IPS-18a (cell line): ENCODE measurements around the gene SH3PXD2A.

Experiments used
- H3K27ac ChIP-seq: one replicate; pipeline ENCODE4 v1.5.1; 2013; ENCODE audit warnings: low read length
- H3K27me3 ChIP-seq: one replicate; pipeline ENCODE4 v1.6.1; 2013; ENCODE audit warnings: mild to moderate bottlenecking, low read length; ENCODE audit not compliant: control insufficient read depth, insufficient read depth
- H3K36me3 ChIP-seq: one replicate; pipeline ENCODE4 v1.6.1; 2013; ENCODE audit warnings: low read depth, low read length; ENCODE audit not compliant: control insufficient read depth
- H3K4me1 ChIP-seq: one replicate; pipeline ENCODE4 v1.6.1; 2013; ENCODE audit warnings: low read depth, low read length; ENCODE audit not compliant: control insufficient read depth
- H3K4me3 ChIP-seq: one replicate; pipeline ENCODE4 v1.5.1; 2013; ENCODE audit warnings: low read length
- H3K9ac ChIP-seq: one replicate; pipeline ENCODE4 v1.6.1; 2013; ENCODE audit warnings: mild to moderate bottlenecking, low read length, moderate library complexity
- H3K9me3 ChIP-seq: one replicate; pipeline ENCODE4 v1.6.1; 2013; ENCODE audit warnings: low read depth, low read length; ENCODE audit not compliant: control insufficient read depth

The SH3PXD2A gene

DNA sequence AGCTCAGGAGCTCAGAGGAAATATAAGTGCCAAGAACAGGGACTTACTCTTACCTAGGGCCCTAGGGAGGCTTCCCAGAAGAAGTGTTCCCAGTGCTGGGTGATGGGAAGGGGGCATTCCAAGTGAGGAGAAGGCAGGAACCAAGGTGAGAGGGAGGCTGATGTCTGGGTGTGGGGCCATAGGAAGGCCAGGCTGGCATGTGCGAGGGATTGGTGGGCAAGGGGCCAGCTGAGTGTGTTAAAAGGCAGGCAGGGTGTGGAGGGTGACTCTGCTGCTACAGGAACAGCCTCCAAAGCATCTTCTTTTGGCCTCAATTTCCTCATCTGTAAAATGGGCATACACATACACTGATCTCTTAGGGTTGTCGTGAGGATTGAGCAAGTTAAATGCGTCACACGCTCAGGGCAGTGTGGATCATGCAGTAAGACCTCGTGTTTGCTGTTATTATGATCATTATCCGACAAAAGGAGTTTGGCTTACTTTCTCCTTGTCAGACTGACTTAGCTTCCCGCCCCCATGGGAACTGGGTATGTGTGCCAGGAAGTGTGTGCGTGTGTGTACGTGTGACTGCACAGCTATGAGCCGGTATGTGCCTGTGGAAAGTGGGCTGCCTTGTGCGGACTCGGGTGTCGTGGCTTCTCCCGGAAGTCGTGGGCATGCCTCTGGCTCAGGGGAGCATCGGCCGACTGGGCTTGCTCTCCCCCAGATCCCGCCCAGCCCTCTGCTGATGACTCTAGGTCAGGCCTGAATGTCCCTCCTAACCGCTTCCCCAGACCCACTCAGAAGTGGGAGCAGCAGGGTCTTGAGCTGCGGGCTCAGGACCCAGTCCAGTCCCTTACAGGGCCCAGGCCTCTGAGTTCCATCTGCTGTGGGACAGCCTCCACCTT is 302.3 kb downstream of the SH3PXD2A start:
- H3K4me3 ChIP-seq, result no peak overlapping the region
- no peaks in the 10 kb centered on the region for H3K4me1 ChIP-seq
- H3K27me3 ChIP-seq, result peaks cover 23% of the 10 kb centered on the region
- no peak overlapping the region for H3K27ac ChIP-seq
- no peak overlapping the region for H3K9ac ChIP-seq
- H3K36me3 ChIP-seq, result no peaks in the 10 kb centered on the region
- no peaks in the 10 kb centered on the region for H3K9me3 ChIP-seq

DNA sequence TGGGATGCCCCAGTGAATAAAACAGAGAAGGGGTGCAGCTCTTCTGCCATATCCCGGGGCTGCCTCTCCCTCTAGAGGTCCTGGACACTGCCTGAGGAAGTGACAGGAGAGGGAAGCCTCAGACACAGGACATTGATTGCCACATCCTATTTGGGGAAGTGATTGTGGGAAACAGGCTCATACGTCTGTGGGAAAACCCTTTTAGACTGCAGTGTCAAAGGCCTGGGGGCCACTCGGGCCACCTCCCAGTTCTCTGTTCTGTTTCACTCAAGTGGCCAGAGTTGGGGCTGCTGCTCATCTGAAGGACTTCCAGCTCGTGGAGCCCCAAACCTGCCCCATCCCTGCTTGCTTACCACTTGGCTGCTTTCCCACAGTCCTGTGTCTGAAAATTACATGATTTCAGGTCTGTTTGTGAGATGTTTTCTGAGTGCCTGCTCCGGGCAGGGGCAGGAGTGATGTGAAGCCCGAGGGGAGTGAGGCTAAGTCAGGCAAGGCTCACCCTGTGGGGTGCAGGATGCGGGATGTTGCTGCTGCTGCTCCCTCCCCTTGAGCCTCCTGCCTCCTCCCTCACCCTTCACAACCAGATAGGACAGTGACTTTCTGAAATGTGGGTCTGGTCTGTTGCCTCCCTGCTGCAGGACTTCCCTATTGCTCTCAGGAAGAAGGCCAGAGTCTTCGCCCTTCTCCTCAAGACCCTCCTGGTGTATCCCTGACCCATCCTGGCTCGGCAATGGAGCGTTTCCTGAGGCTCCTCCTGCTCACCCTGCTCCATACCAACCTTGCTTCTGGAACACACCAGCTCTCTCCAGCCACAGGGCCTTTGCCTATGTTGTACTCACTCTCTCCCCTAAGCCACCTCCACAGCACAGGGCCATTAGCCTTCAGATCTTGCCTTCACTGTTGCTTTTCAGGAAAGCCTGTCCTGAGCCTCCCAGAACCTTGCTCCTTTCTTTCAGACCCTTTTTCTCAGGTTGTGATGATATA is 303.5 kb downstream of the SH3PXD2A start:
- Histone ChIP-seq H3K9ac (no peak overlapping the region), H3K27ac (no peak overlapping the region), H3K27me3 (peaks cover 23% of the 10 kb centered on the region), H3K4me3 (no peak overlapping the region), H3K36me3 (no peaks in the 10 kb centered on the region), H3K9me3 (no peaks in the 10 kb centered on the region), H3K4me1 (no peaks in the 10 kb centered on the region)

GRCh38 chr10:103550229-103550628 is 305.1 kb downstream of the SH3PXD2A start:
- Histone ChIP-seq H3K27ac (no peak overlapping the region), H3K27me3 (peaks cover 10% of the 10 kb centered on the region), H3K4me1 (no peaks in the 10 kb centered on the region)

GRCh38 chr10:103549349-103549685 is 306.1 kb downstream of the SH3PXD2A start:
- Histone ChIP-seq H3K27ac (no peak overlapping the region), H3K9ac (no peak overlapping the region), H3K27me3 (peaks cover 5% of the 10 kb centered on the region), H3K4me1 (no peaks in the 10 kb centered on the region), H3K36me3 (no peaks in the 10 kb centered on the region), H3K4me3 (no peak overlapping the region), H3K9me3 (no peaks in the 10 kb centered on the region)

More at GRCh38 chr10:103550229-103550628, 305.1 kb downstream of the SH3PXD2A start:
- Histone ChIP-seq H3K36me3 (no peaks in the 10 kb centered on the region), H3K9ac (no peak overlapping the region), H3K4me3 (no peak overlapping the region), H3K9me3 (no peaks in the 10 kb centered on the region)

- Histone ChIP-seq H3K36me3 (no peaks in the 10 kb centered on the region), H3K4me1 (no peaks in the 10 kb centered on the region), H3K27ac (no peak overlapping the region)
Observed at GRCh38 chr10:103548581-103549348, 306.6 kb downstream of the SH3PXD2A start.

GRCh38 chr10:103548006-103548405 is 307.4 kb downstream of the SH3PXD2A start:
- Histone ChIP-seq H3K36me3 (no peaks in the 10 kb centered on the region), H3K4me3 (no peak overlapping the region), H3K27me3 (no peaks in the 10 kb centered on the region), H3K9ac (no peak overlapping the region), H3K4me1 (peaks cover 5% of the 10 kb centered on the region), H3K27ac (no peak overlapping the region), H3K9me3 (no peaks in the 10 kb centered on the region)

More at GRCh38 chr10:103548581-103549348, 306.6 kb downstream of the SH3PXD2A start:
- Histone ChIP-seq H3K9me3 (no peaks in the 10 kb centered on the region), H3K27me3 (no peaks in the 10 kb centered on the region), H3K4me3 (no peak overlapping the region), H3K9ac (no peak overlapping the region)

GRCh38 chr10:103547391-103547946 is 307.9 kb downstream of the SH3PXD2A start:
- no peak overlapping the region for H3K4me3 ChIP-seq
- H3K36me3 ChIP-seq, result no peaks in the 10 kb centered on the region
- H3K9ac ChIP-seq, result no peak overlapping the region
- peaks cover 11% of the 10 kb centered on the region for H3K4me1 ChIP-seq
- no peaks in the 10 kb centered on the region for H3K27me3 ChIP-seq
- H3K27ac ChIP-seq, result no peak overlapping the region
- H3K9me3 ChIP-seq, result no peaks in the 10 kb centered on the region

- Histone ChIP-seq H3K36me3 (no peaks in the 10 kb centered on the region), H3K4me3 (no peak overlapping the region), H3K27me3 (no peaks in the 10 kb centered on the region), H3K9ac (no peak overlapping the region), H3K27ac (no peak overlapping the region), H3K4me1 (peaks cover 12% of the 10 kb centered on the region), H3K9me3 (no peaks in the 10 kb centered on the region)
Observed at GRCh38 chr10:103546401-103546800, 309.0 kb downstream of the SH3PXD2A start.

DNA sequence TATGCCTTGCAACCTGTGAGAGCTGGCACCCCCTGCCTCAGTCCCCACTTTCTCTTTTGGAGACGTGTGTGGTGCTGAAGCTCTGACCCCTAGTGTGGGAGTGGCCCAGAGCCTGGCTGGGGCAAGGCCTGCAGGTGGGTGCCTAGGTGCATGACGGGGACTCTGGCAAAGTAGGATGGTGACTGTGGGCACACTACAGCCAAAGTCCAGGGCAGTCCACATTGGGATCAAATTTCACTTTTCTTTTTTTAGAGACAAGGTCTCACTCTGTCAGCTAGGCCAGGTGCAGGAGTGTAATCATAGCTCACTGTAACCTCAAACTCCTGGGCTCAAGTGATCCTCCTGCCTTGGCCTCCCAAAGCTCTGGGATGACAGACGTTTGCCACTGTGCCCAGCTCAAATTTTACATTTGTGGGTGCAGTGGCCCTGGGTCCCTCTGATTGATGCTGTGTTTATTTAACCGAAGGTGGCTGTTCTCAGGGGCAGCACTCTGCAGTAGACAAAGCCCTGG is 309.6 kb downstream of the SH3PXD2A start:
- Histone ChIP-seq H3K9me3 (no peaks in the 10 kb centered on the region), H3K4me1 (peaks cover 12% of the 10 kb centered on the region), H3K4me3 (no peak overlapping the region), H3K27me3 (no peaks in the 10 kb centered on the region), H3K27ac (no peak overlapping the region), H3K9ac (no peak overlapping the region), H3K36me3 (no peaks in the 10 kb centered on the region)

- Histone ChIP-seq H3K27ac (no peak overlapping the region), H3K9me3 (no peaks in the 10 kb centered on the region), H3K4me3 (no peak overlapping the region), H3K4me1 (peaks cover 12% of the 10 kb centered on the region), H3K36me3 (no peaks in the 10 kb centered on the region), H3K9ac (no peak overlapping the region), H3K27me3 (no peaks in the 10 kb centered on the region)
Observed at GRCh38 chr10:103545366-103545765, 310.0 kb downstream of the SH3PXD2A start.
